Mesothelial cell of epicardium (in vitro differentiated cells): ENCODE measurements around the gene POM121L2. TPM values are rescaled to one million over a fixed set of nuclear protein-coding genes. Genes with fewer than 3 reads are reported as not detected.
A peak's percentile ranks its signal among the peaks of the same experiment; 100 is the strongest.

Experiments used
- DNase-seq, 2 experiments: peaks; one replicate each; pipeline ENCODE4 v3.0.0; 2021; ENCODE audit warnings: low spot score in 2 of 2; ENCODE audit not compliant: unreplicated experiment in 2 of 2
- H3K27ac Mint-ChIP-seq: 2 replicates; pipeline ENCODE4 v1.8.0; 2021; ENCODE audit warnings: mixed read lengths
- H3K27me3 Mint-ChIP-seq: 2 replicates; pipeline ENCODE4 v1.8.0; 2021; ENCODE audit warnings: low read depth, mixed read lengths
- H3K36me3 Mint-ChIP-seq: 2 replicates; pipeline ENCODE4 v1.8.0; 2021; ENCODE audit warnings: mixed read lengths
- H3K4me1 Mint-ChIP-seq: 2 replicates; pipeline ENCODE4 v1.8.0; 2021; ENCODE audit warnings: mixed read lengths
- H3K4me3 Mint-ChIP-seq: 2 replicates; pipeline ENCODE4 v1.8.0; 2021; ENCODE audit warnings: mild to moderate bottlenecking, moderate library complexity, mixed read lengths
- H3K9me3 Mint-ChIP-seq: 2 replicates; pipeline ENCODE4 v1.8.0; 2021; ENCODE audit warnings: mixed read lengths
- total RNA-seq: library from RNA; stranded (reverse); gene quantifications from 3 replicates; pipeline ENCODE4 v1.2.1, GENCODE V29; 2021
- TF ChIP-seq, protein P1 (sequence below): fragments of 200-600 bp; sonication (generic); IDR thresholded peaks from one replicate; pipeline ENCODE4 v1.5.0; 2021; ENCODE audit warnings: antibody characterized with exemption; ENCODE audit not compliant: unreplicated experiment

Gene POM121L2
- total RNA-seq, 1 donor from 2014 or later = not detected

DNA sequence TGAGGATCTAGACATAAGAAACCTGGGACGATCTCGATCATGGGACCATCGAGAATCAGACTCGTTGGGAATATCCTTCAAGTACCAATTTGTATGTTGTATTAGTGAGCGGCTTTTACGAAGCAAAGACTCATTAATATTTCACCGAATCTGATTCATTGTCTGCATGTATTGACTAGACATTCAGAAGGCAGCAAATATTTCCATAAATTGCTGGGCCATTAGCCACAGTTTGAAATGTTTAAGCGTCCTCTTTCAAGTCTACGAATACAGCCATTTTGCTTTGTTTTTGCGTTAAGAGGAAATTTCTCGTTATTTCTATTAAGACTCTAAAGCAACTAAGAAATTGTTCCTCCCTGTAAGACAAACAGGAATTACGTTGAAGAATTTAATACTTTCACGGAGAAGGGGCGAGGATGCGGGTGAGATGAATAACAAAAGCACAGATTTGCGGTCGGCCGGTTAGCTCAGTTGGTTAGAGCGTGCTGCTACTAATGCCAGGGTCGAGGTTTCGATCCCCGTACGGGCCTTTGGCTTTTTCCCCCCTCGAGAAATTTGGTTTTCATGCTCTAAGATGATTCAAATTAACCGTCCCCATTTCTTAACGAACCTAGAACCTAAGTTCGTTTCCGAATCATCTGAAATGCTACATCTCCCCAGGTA is 18.5 kb downstream of the POM121L2 start:
- H3K4me1 Mint-ChIP-seq = peaks cover 32% of the 10 kb centered on the region
- TF ChIP-seq, protein P1, sequence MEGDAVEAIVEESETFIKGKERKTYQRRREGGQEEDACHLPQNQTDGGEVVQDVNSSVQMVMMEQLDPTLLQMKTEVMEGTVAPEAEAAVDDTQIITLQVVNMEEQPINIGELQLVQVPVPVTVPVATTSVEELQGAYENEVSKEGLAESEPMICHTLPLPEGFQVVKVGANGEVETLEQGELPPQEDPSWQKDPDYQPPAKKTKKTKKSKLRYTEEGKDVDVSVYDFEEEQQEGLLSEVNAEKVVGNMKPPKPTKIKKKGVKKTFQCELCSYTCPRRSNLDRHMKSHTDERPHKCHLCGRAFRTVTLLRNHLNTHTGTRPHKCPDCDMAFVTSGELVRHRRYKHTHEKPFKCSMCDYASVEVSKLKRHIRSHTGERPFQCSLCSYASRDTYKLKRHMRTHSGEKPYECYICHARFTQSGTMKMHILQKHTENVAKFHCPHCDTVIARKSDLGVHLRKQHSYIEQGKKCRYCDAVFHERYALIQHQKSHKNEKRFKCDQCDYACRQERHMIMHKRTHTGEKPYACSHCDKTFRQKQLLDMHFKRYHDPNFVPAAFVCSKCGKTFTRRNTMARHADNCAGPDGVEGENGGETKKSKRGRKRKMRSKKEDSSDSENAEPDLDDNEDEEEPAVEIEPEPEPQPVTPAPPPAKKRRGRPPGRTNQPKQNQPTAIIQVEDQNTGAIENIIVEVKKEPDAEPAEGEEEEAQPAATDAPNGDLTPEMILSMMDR = no peak

DNA sequence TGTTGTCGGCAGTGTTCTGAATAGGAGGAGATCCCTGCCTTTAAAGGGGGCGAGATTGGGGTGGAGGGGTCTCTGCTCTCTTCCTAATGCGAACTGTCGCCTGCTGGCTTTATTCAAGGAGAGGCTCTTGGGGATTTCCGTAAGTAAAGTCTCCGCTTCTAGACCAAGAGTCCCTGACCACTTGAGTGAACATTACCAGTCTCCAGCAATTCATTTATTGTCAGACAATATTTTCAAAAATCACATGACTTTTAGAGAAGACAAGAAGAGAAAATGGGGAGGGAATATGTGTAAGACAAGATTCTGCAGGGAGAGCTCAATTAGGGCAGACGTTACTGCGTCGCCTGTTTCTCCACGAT is 21.2 kb downstream of the POM121L2 start:
- Mint-ChIP-seq H3K4me1 (peaks cover 35% of the 10 kb centered on the region), H3K27ac (no peak overlapping the region), H3K36me3 (no peaks in the 10 kb centered on the region), H3K27me3 (peaks cover 81% of the 10 kb centered on the region), H3K4me3 (peak overlapping the region; percentile 66), H3K9me3 (no peaks in the 10 kb centered on the region)
- DNase-seq = no peak
- TF ChIP-seq, protein P1 = no peak

More for the DNA sequence above, 18.5 kb downstream of the POM121L2 start:
- H3K4me3 Mint-ChIP-seq = peak overlapping the region; percentile 14
- no peaks in the 10 kb centered on the region for H3K36me3 Mint-ChIP-seq
- H3K27me3 Mint-ChIP-seq = peaks cover 80% of the 10 kb centered on the region
- no peaks in the 10 kb centered on the region for H3K9me3 Mint-ChIP-seq
- no peak overlapping the region for H3K27ac Mint-ChIP-seq
- DNase-seq = peak in 1 of 2 experiments; percentile 77

DNA sequence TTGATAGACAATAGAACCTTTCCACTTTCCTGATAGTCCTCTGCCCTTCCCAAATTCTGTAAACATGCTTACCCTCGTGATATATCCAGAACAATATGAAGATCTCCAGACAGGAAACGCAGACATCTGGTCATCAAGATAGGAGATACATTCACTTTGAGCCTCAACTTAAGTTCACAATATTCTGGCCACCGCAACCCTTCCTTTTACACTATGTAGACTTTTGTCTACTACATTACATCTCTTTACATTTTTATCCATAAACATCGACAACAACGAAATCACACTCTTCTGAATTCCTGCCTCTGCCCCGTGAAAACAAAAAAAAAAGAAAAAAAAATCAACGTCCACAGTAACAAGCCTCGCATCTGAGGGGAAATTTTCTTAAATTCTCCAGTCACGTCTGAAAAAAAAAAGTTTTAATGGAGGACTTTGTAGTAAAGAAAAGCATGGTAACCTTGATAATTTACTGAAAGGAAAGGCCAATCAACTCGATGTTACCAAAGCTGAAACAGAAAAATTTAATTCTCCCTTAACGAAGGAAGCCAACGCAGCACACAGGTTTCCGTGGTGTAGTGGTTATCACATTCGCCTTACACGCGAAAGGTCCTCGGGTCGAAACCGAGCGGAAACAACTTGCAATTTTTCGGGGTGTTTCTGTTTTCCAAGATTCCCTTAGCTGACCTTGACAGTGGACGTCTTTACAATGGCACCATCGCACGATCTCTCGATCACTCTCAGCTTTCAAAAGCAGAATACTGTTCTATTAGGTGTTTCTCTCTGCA is 21.8 kb downstream of the POM121L2 start:
- H3K27ac Mint-ChIP-seq = no peak overlapping the region

DNA sequence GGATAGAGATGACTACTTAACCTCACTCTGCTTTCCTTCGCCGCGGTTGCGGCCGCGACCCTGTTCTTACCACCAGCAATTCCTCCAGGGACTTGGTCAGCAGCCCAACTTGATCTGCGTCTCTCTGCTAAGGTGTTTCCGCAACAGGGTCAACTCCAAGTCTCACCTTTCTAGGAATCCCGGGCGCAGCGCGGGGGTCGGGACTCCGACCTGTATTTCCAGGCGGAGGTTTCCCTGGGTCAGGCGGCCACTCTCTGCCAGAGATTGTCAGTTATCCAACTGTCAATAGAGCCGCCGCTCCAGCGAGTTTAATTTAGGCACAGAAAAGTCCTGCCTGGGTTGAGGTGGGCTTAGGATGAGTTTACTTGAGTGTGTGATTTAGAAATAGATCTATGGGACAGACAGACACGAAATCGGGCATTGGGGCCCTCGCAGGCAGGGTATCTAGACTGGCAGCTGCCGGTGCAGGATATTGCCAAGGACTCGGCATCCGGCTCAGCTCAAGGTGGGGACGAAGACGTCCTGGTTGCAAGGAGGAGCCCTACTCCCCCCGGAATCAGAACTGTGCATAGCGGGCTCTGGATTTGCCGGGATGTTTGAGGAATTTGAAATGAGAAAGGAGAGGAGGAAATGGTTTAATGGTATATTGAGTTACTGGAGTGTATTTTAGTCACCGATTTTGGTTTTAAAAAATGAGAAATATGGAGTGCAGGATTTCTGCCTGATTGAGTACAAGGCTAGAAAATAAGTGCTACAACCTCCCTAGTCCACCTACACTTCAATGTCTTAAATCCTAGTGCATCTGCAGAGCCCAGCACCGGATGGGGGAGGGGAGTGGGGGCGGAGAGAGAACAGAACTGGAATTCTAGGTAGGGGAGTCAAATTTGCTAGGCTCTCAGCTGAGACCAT is 23.7 kb downstream of the POM121L2 start:
- H3K27me3 Mint-ChIP-seq = peaks cover 58% of the 10 kb centered on the region

More for the DNA sequence above, 21.8 kb downstream of the POM121L2 start:
- TF ChIP-seq, protein P1 = no peak
- Mint-ChIP-seq H3K4me1 (peaks cover 30% of the 10 kb centered on the region), H3K9me3 (no peaks in the 10 kb centered on the region), H3K4me3 (peak overlapping the region; percentile 66), H3K27me3 (peaks cover 76% of the 10 kb centered on the region), H3K36me3 (no peaks in the 10 kb centered on the region)
- no peak for DNase-seq

DNA sequence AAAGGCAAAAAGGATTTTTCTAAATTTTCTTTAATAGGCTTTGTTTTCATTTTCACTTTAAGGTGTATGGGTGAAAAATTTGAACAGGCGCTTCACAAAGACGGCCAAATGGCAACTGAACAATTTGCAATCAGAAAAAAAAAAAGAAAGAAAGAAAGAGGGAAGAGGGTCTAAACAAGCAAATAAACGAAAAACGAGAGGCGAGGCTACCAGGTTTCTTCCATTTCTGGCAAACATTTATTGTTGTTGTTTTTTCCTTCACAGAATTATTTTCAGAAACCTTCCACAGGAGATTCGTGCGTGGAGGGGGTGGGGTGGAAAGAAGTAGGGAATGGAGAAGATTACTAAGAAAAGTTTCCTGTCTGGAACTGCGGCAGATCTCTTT is 24.3 kb downstream of the POM121L2 start:
- no peak for DNase-seq
- Mint-ChIP-seq H3K27ac (no peak overlapping the region), H3K4me1 (peaks cover 30% of the 10 kb centered on the region), H3K36me3 (no peaks in the 10 kb centered on the region), H3K4me3 (peak overlapping the region; percentile 70), H3K9me3 (no peaks in the 10 kb centered on the region), H3K27me3 (peaks cover 57% of the 10 kb centered on the region)
- TF ChIP-seq, protein P1 = no peak

More for the DNA sequence above, 23.7 kb downstream of the POM121L2 start:
- peak overlapping the region; percentile 70 for H3K4me3 Mint-ChIP-seq
- no peaks in the 10 kb centered on the region for H3K9me3 Mint-ChIP-seq
- H3K4me1 Mint-ChIP-seq = peaks cover 30% of the 10 kb centered on the region
- no peak overlapping the region for H3K27ac Mint-ChIP-seq
- TF ChIP-seq, protein P1 = no peak
- DNase-seq = no peak
- H3K36me3 Mint-ChIP-seq = no peaks in the 10 kb centered on the region
